HEK293T (cell line): ENCODE results near the gene TMEM43.

Experiments used
- BHLHE40 ChIP-seq: fragments of 450-650 bp; IDR thresholded peaks from 2 replicates; pipeline ENCODE4 v1.6.1; 2016; ENCODE audit warnings: mild to moderate bottlenecking, moderate library complexity, borderline replicate concordance
- FOXA1 ChIP-seq: fragments of 450-650 bp; IDR thresholded peaks from 2 replicates; pipeline ENCODE4 v1.6.1; 2016; ENCODE audit warnings: mild to moderate bottlenecking
- FOXM1 ChIP-seq: fragments of 450-650 bp; IDR thresholded peaks from 2 replicates; pipeline ENCODE4 v1.6.1; 2017; ENCODE audit warnings: mild to moderate bottlenecking, borderline replicate concordance
- LEF1 ChIP-seq: fragments of 450-650 bp; IDR thresholded peaks from 2 replicates; pipeline ENCODE4 v1.6.1; 2017; ENCODE audit warnings: mild to moderate bottlenecking, borderline replicate concordance
- SUZ12 ChIP-seq: fragments of 450-650 bp; IDR thresholded peaks from 2 replicates; pipeline ENCODE4 v1.6.1; 2016; ENCODE audit warnings: mild to moderate bottlenecking
- TARDBP ChIP-seq: fragments of 450-650 bp; IDR thresholded peaks from 2 replicates; pipeline ENCODE4 v1.6.1; 2016

- no peak for TF ChIP-seq FOXA1
- no peak for TF ChIP-seq BHLHE40
- no peak for TF ChIP-seq FOXM1
- no peak for TF ChIP-seq SUZ12
- no peak for TF ChIP-seq TARDBP
- no peak for TF ChIP-seq LEF1
Measured at GRCh38 chr3:14125193-14126016, 553 bp downstream of the TMEM43 start.
